Natural killer cell (primary cell): ENCODE data around the gene DYNC1H1. TPM values are rescaled to one million over a fixed set of nuclear protein-coding genes. Genes with fewer than 3 reads are reported as not detected.

Source experiments
- ATAC-seq, 3 donors: fragments of 150-1000 bp in 2 of 3; fragments of 200-7000 bp in 1 of 3; cut with Tn5 transposase; 1 replicate in 1 of 3; 2 replicates in 2 of 3; pipeline ENCODE4 v1.10.0; 2021; ENCODE audit warnings: mild to moderate bottlenecking in 2 of 3, moderate library complexity in 2 of 3
- DNase-seq, 2 donors: peaks; one replicate each; pipeline versions ENCODE4 v3.0.0 to v3.0.0-alpha.2; 2013 to 2021; ENCODE audit warnings: mixed read lengths in 1 of 2
- H3K27ac ChIP-seq: one replicate; pipeline ENCODE4 v1.5.1; 2013; ENCODE audit warnings: mild to moderate bottlenecking, low read length
- H3K27me3 ChIP-seq: one replicate; pipeline ENCODE4 v1.6.1; 2013; ENCODE audit warnings: low read length; ENCODE audit not compliant: control insufficient read depth, insufficient read depth
- H3K36me3 ChIP-seq: one replicate; pipeline ENCODE4 v1.6.1; 2013; ENCODE audit warnings: low read length; ENCODE audit not compliant: control insufficient read depth, insufficient read depth
- H3K4me1 ChIP-seq: one replicate; pipeline ENCODE4 v1.6.1; 2013; ENCODE audit warnings: low read length; ENCODE audit not compliant: control insufficient read depth, insufficient read depth
- H3K4me3 ChIP-seq: one replicate; pipeline ENCODE4 v1.5.1; 2013; ENCODE audit warnings: low read length
- H3K9me3 ChIP-seq: one replicate; pipeline ENCODE4 v1.6.1; 2013; ENCODE audit warnings: low read length; ENCODE audit not compliant: control insufficient read depth, insufficient read depth
- H3K27ac Mint-ChIP-seq, 2 donors: one replicate each; pipeline ENCODE4 v1.8.0; 2022; ENCODE audit warnings: mild to moderate bottlenecking in 2 of 2, mixed read lengths in 2 of 2, moderate library complexity in 1 of 2
- H3K27me3 Mint-ChIP-seq, 2 donors: one replicate each; pipeline ENCODE4 v1.8.0; 2022; ENCODE audit warnings: low read depth in 2 of 2, mixed read lengths in 2 of 2
- H3K36me3 Mint-ChIP-seq: one replicate; pipeline ENCODE4 v1.8.0; 2022; ENCODE audit warnings: mixed read lengths
- H3K4me1 Mint-ChIP-seq, 2 donors: one replicate each; pipeline ENCODE4 v1.8.0; 2022; ENCODE audit warnings: mixed read lengths in 2 of 2
- H3K4me3 Mint-ChIP-seq: one replicate; pipeline ENCODE4 v1.8.0; 2022; ENCODE audit warnings: mild to moderate bottlenecking, moderate library complexity, mixed read lengths
- H3K9me3 Mint-ChIP-seq, 2 donors: one replicate each; pipeline ENCODE4 v1.8.0; 2022; ENCODE audit warnings: mixed read lengths in 2 of 2
- WGBS: methylation state at CpG from one replicate; pipeline ENCODE4 v1.1.7; 2013; ENCODE audit warnings: missing lambda C conversion rate; ENCODE audit not compliant: insufficient coverage; 5-methylcytosine and 5-hydroxymethylcytosine counted together
- intact Hi-C: fragments of 100-400 bp; cut with micrococcal nuclease; formaldehyde crosslinking; loops from one replicate; pipeline ENCODE4 v1.14.2; 2022
- total RNA-seq, 4 donors: library from RNA; stranded (reverse); fragments of 120-200 nt in 1 of 4; gene quantifications; one replicate each; pipeline versions ENCODE4 v1.2.3 to v1.2.4, GENCODE V29; 2013 to 2022
- TF ChIP-seq, protein P1 (sequence below): fragments of 200-600 bp; IDR thresholded peaks from one replicate; pipeline ENCODE4 v1.8.0; 2022; ENCODE audit warnings: antibody characterized with exemption

The DYNC1H1 gene
- total RNA-seq, 3 donors from 2014 or later (not counting 1 experiment from before 2014, with no cell fraction given), result 313 to 381 (median 349) TPM

DNA sequence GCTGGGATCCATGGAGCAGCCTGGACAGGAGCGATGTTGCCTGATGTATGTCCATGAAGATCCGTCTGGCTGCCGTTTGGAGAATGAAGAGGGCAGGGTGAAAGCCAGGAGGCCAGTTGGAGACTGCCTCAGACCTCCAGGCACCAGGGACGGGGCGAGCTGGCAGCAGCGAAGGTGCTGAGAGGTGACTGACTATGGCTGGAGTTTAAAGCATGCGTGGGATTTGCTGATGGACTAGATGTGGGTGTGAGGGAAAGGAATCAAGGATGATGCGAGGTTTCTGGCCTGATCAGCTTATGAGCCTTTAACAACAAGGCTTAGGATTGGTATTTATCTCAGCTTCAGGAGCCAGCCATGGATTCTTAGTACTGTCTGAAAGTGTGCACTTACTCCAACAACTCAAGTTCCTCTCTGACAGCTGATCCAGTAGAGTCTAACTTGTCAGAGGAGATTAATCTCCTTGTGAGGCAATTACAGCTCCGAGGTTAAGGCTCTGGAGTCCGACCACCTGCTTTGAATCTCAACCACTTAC, 49.4 kb downstream of the DYNC1H1 start:
- intact Hi-C loops, result no loop called here
- WGBS, result 88% methylated on average over 10 of the region's 10 CpGs
- no peaks in the 10 kb centered on the region for H3K9me3 Mint-ChIP-seq
- Histone ChIP-seq H3K9me3 (no peaks in the 10 kb centered on the region), H3K27ac (no peak overlapping the region), H3K27me3 (no peaks in the 10 kb centered on the region), H3K4me1 (no peaks in the 10 kb centered on the region), H3K4me3 (no peak overlapping the region), H3K36me3 (peaks cover 90% of the 10 kb centered on the region)
- H3K4me3 Mint-ChIP-seq, result no peak overlapping the region
- DNase-seq, result no peak
- no peaks in the 10 kb centered on the region for H3K27me3 Mint-ChIP-seq
- H3K27ac Mint-ChIP-seq, result peak overlapping the region in 1 of 2 donors; percentile 61
- H3K4me1 Mint-ChIP-seq, result no peaks in the 10 kb centered on the region
- ATAC-seq, result no peak
- TF ChIP-seq, protein P1, sequence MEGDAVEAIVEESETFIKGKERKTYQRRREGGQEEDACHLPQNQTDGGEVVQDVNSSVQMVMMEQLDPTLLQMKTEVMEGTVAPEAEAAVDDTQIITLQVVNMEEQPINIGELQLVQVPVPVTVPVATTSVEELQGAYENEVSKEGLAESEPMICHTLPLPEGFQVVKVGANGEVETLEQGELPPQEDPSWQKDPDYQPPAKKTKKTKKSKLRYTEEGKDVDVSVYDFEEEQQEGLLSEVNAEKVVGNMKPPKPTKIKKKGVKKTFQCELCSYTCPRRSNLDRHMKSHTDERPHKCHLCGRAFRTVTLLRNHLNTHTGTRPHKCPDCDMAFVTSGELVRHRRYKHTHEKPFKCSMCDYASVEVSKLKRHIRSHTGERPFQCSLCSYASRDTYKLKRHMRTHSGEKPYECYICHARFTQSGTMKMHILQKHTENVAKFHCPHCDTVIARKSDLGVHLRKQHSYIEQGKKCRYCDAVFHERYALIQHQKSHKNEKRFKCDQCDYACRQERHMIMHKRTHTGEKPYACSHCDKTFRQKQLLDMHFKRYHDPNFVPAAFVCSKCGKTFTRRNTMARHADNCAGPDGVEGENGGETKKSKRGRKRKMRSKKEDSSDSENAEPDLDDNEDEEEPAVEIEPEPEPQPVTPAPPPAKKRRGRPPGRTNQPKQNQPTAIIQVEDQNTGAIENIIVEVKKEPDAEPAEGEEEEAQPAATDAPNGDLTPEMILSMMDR, result no peak
- peaks cover 31% of the 10 kb centered on the region for H3K36me3 Mint-ChIP-seq

DNA sequence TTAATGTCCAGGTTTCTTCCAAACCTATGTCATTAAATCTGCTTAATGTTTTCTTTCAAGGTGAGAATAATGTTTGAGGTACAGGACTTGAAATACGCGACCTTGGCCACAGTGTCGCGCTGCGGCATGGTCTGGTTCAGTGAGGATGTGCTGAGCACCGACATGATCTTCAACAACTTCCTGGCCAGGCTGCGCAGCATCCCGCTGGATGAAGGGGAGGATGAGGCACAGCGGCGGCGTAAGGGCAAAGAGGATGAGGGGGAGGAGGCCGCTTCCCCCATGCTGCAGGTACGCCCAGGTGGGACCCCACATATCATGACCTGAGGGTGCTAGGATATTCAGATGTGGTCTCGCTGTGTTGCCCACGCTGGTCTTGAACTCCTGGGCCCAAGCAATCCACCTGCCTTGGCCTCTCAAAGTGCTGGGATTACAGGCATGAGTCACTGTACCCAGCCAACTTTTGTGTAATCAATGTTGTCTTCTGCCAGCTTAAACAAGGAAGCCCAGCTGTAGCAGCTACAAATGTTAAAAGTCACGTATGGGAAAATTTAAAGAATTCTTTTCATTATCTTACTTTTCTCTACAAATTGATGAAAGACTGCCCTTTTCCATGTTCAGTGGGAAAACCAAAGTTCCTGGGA, 50.8 kb downstream of the DYNC1H1 start:
- Histone ChIP-seq H3K27ac (no peak overlapping the region), H3K4me3 (no peak overlapping the region), H3K4me1 (no peaks in the 10 kb centered on the region), H3K9me3 (no peaks in the 10 kb centered on the region), H3K36me3 (peaks cover 85% of the 10 kb centered on the region), H3K27me3 (no peaks in the 10 kb centered on the region)
- Mint-ChIP-seq H3K27me3 (no peaks in the 10 kb centered on the region), H3K4me1 (no peaks in the 10 kb centered on the region), H3K27ac (no peak overlapping the region), H3K36me3 (peaks cover 27% of the 10 kb centered on the region), H3K4me3 (no peak overlapping the region), H3K9me3 (no peaks in the 10 kb centered on the region)
- no peak for DNase-seq
- WGBS, result 96% methylated on average over 16 of the region's 16 CpGs
- ATAC-seq, result no peak
- intact Hi-C loops, result no loop called here
- TF ChIP-seq, protein P1, result no peak

DNA sequence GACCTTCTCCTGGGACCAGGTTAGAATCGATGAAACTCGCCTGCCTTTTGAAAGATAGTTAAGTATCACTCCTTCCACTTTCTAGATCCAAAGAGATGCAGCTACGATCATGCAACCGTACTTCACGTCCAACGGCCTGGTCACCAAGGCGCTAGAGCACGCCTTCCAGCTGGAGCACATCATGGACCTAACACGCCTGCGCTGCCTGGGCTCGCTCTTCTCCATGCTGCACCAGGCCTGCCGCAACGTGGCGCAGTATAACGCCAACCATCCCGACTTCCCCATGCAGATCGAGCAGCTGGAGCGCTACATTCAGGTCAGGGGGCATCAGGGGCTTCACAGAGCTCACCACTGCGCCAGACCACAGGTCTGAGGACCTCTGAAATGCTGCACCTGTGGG, 51.4 kb downstream of the DYNC1H1 start:
- Mint-ChIP-seq H3K9me3 (no peaks in the 10 kb centered on the region), H3K4me3 (no peak overlapping the region), H3K27ac (no peak overlapping the region), H3K36me3 (peaks cover 21% of the 10 kb centered on the region), H3K4me1 (no peaks in the 10 kb centered on the region), H3K27me3 (no peaks in the 10 kb centered on the region)
- Histone ChIP-seq H3K9me3 (no peaks in the 10 kb centered on the region), H3K36me3 (peaks cover 85% of the 10 kb centered on the region), H3K4me3 (no peak overlapping the region), H3K27ac (no peak overlapping the region), H3K27me3 (no peaks in the 10 kb centered on the region), H3K4me1 (no peaks in the 10 kb centered on the region)
- TF ChIP-seq, protein P1, result no peak
- DNase-seq (no peak), ATAC-seq (no peak)
- intact Hi-C loops, result no loop called here
- 97% methylated on average over 19 of the region's 19 CpGs for WGBS
